SK-N-SH treated with all-trans-retinoic acid at 6 μM for 48 hours (cell line): ENCODE measurements around the gene ACTN1.

Source experiments
- ARNTL ChIP-seq: fragments of 450-650 bp; formaldehyde crosslinking; IDR thresholded peaks from 2 replicates; pipeline ENCODE4 v1.5.0; 2020; ENCODE audit warnings: low read depth, mild to moderate bottlenecking, moderate library complexity, borderline replicate concordance
- CSDC2 ChIP-seq: fragments of 250-450 bp; sonication (Bioruptor Pico); IDR thresholded peaks from 2 replicates; pipeline ENCODE4 v1.5.0; 2020; ENCODE audit warnings: mild to moderate bottlenecking, moderate library complexity
- ESRRG ChIP-seq: fragments of 250-450 bp; sonication (Bioruptor Pico); IDR thresholded peaks from 2 replicates; pipeline ENCODE4 v1.6.1; 2021; ENCODE audit warnings: mild to moderate bottlenecking
- GLIS3 ChIP-seq: fragments of 250-450 bp; sonication (Bioruptor Pico); IDR thresholded peaks from 2 replicates; pipeline ENCODE4 v1.5.0; 2020; ENCODE audit warnings: mild to moderate bottlenecking, moderate library complexity
- OSR1 ChIP-seq: fragments of 250-450 bp; sonication (Bioruptor Pico); IDR thresholded peaks from 2 replicates; pipeline ENCODE4 v1.8.0; 2022; ENCODE audit warnings: moderate library complexity, mild to moderate bottlenecking, inconsistent platforms
- PPARA ChIP-seq: fragments of 250-450 bp; sonication (Bioruptor Pico); IDR thresholded peaks from 2 replicates; pipeline ENCODE4 v1.5.0; 2020; ENCODE audit warnings: mild to moderate bottlenecking, borderline replicate concordance
- ZC3H10 ChIP-seq: fragments of 250-450 bp; sonication (Bioruptor Pico); IDR thresholded peaks from 2 replicates; pipeline ENCODE4 v1.5.1; 2021; ENCODE audit warnings: mild to moderate bottlenecking, moderate library complexity
- ZNF565 ChIP-seq: fragments of 450-650 bp; formaldehyde crosslinking; conservative IDR thresholded peaks from 2 replicates; pipeline ENCODE4 v1.5.0; 2020; ENCODE audit warnings: low read depth, mild to moderate bottlenecking, moderate library complexity
- TF ChIP-seq, protein P1 (sequence below): fragments of 250-450 bp; sonication (Bioruptor Pico); IDR thresholded peaks from 2 replicates; pipeline ENCODE4 v1.5.0; 2020; ENCODE audit warnings: mild to moderate bottlenecking, moderate library complexity
- TF ChIP-seq, protein P2 (sequence below): fragments of 250-450 bp; sonication (Bioruptor Pico); IDR thresholded peaks from 2 replicates; pipeline ENCODE4 v1.5.1; 2020; ENCODE audit warnings: low read depth, mild to moderate bottlenecking, moderate library complexity
- TF ChIP-seq, protein P3 (sequence below): fragments of 250-450 bp; sonication (Bioruptor Pico); IDR thresholded peaks from 2 replicates; pipeline ENCODE4 v1.8.0; 2020; ENCODE audit warnings: mild to moderate bottlenecking, moderate library complexity, borderline replicate concordance
- TF ChIP-seq, protein P4 (sequence below): fragments of 250-450 bp; sonication (Bioruptor Pico); IDR thresholded peaks from 2 replicates; pipeline ENCODE4 v1.8.0; 2021; ENCODE audit warnings: low read depth, mild to moderate bottlenecking, moderate library complexity, borderline replicate concordance

DNA sequence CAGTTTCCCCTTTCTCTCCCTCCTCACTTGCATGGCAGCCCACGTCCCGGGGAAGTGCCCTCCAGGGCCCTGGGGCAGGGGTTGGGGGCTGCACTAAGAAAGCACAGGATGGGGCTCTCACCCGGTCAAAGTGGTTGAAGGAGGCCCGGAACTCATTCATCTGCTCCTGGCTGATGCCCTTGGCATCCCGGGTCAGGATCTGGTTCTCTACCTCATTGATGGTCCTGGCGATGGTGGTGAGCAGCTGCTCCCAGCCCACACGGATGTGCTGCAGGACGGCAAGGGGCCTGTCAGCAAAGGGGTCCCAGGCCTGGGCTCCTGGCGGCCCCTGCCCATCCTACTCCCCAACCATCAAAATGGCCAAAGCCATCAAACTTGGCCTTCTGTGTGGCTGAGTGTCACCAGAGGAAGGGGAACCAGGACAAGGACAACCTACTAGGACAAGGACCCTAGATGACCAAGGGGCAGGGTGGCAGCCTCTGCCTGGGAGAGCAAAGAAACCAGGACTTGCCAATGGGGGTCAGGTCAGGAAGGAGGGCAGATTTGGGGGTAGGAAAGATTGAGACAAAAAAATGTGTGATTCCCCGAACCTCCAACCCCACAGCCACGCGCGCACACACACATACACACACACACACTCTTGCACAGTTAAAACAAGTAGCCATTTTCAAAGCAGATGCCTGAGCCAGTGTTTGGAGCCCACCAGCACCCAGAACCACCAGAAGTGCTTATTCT lies 99.1 kb downstream of the ACTN1 start:
- TF ChIP-seq GLIS3: no peak
- TF ChIP-seq, protein P1, sequence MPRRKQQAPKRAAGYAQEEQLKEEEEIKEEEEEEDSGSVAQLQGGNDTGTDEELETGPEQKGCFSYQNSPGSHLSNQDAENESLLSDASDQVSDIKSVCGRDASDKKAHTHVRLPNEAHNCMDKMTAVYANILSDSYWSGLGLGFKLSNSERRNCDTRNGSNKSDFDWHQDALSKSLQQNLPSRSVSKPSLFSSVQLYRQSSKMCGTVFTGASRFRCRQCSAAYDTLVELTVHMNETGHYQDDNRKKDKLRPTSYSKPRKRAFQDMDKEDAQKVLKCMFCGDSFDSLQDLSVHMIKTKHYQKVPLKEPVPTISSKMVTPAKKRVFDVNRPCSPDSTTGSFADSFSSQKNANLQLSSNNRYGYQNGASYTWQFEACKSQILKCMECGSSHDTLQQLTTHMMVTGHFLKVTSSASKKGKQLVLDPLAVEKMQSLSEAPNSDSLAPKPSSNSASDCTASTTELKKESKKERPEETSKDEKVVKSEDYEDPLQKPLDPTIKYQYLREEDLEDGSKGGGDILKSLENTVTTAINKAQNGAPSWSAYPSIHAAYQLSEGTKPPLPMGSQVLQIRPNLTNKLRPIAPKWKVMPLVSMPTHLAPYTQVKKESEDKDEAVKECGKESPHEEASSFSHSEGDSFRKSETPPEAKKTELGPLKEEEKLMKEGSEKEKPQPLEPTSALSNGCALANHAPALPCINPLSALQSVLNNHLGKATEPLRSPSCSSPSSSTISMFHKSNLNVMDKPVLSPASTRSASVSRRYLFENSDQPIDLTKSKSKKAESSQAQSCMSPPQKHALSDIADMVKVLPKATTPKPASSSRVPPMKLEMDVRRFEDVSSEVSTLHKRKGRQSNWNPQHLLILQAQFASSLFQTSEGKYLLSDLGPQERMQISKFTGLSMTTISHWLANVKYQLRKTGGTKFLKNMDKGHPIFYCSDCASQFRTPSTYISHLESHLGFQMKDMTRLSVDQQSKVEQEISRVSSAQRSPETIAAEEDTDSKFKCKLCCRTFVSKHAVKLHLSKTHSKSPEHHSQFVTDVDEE (CRISPR knock-in tag): no peak
- TF ChIP-seq, protein P2, sequence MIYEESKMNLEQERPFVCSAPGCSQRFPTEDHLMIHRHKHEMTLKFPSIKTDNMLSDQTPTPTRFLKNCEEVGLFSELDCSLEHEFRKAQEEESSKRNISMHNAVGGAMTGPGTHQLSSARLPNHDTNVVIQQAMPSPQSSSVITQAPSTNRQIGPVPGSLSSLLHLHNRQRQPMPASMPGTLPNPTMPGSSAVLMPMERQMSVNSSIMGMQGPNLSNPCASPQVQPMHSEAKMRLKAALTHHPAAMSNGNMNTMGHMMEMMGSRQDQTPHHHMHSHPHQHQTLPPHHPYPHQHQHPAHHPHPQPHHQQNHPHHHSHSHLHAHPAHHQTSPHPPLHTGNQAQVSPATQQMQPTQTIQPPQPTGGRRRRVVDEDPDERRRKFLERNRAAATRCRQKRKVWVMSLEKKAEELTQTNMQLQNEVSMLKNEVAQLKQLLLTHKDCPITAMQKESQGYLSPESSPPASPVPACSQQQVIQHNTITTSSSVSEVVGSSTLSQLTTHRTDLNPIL: no peak
- TF ChIP-seq ARNTL (CRISPR knock-in tag): no peak
- TF ChIP-seq CSDC2 (CRISPR knock-in tag): no peak
- TF ChIP-seq ZNF565 (CRISPR knock-in tag): no peak
- TF ChIP-seq OSR1 (CRISPR knock-in tag): no peak
- TF ChIP-seq, protein P3, sequence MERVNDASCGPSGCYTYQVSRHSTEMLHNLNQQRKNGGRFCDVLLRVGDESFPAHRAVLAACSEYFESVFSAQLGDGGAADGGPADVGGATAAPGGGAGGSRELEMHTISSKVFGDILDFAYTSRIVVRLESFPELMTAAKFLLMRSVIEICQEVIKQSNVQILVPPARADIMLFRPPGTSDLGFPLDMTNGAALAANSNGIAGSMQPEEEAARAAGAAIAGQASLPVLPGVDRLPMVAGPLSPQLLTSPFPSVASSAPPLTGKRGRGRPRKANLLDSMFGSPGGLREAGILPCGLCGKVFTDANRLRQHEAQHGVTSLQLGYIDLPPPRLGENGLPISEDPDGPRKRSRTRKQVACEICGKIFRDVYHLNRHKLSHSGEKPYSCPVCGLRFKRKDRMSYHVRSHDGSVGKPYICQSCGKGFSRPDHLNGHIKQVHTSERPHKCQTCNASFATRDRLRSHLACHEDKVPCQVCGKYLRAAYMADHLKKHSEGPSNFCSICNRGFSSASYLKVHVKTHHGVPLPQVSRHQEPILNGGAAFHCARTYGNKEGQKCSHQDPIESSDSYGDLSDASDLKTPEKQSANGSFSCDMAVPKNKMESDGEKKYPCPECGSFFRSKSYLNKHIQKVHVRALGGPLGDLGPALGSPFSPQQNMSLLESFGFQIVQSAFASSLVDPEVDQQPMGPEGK (CRISPR knock-in tag): no peak
- TF ChIP-seq ZC3H10 (CRISPR knock-in tag): no peak
- TF ChIP-seq, protein P4, sequence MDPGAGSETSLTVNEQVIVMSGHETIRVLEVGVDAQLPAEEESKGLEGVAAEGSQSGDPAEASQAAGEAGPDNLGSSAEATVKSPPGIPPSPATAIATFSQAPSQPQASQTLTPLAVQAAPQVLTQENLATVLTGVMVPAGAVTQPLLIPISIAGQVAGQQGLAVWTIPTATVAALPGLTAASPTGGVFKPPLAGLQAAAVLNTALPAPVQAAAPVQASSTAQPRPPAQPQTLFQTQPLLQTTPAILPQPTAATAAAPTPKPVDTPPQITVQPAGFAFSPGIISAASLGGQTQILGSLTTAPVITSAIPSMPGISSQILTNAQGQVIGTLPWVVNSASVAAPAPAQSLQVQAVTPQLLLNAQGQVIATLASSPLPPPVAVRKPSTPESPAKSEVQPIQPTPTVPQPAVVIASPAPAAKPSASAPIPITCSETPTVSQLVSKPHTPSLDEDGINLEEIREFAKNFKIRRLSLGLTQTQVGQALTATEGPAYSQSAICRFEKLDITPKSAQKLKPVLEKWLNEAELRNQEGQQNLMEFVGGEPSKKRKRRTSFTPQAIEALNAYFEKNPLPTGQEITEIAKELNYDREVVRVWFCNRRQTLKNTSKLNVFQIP: no peak
- no peak for TF ChIP-seq ESRRG (CRISPR knock-in tag)
- TF ChIP-seq PPARA (CRISPR knock-in tag): no peak
